ENCODE data around the gene PLD6.

PLD6 gene

DNA sequence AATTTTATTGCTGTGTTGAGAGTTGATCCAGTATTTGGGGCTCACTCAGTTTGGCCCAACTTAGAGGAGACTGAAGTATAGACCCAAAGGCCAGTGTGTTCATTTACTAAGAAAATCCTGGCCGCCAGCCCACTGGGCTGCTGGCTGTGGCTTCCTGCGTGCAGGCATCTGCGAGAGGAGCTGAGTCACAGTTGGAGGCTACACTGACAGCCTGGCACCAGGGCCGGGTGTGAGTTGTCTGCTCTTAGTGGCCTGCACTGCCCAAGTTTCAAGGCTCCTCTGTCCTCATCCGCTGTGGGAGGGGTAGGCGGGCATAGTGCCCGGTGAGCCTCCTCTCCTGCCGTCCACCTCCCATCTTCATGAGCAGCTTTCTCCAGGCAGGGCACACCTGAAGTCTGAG is 54.2 kb downstream of the PLD6 start:
- H3K4me3 ChIP-seq (ENCODE audit: low read depth, low read length) = no peak overlapping the region
- peaks cover 19% of the 10 kb centered on the region for H3K36me3 ChIP-seq
- TF ChIP-seq, protein P1, sequence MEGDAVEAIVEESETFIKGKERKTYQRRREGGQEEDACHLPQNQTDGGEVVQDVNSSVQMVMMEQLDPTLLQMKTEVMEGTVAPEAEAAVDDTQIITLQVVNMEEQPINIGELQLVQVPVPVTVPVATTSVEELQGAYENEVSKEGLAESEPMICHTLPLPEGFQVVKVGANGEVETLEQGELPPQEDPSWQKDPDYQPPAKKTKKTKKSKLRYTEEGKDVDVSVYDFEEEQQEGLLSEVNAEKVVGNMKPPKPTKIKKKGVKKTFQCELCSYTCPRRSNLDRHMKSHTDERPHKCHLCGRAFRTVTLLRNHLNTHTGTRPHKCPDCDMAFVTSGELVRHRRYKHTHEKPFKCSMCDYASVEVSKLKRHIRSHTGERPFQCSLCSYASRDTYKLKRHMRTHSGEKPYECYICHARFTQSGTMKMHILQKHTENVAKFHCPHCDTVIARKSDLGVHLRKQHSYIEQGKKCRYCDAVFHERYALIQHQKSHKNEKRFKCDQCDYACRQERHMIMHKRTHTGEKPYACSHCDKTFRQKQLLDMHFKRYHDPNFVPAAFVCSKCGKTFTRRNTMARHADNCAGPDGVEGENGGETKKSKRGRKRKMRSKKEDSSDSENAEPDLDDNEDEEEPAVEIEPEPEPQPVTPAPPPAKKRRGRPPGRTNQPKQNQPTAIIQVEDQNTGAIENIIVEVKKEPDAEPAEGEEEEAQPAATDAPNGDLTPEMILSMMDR (IDR thresholded peaks at IDR 0.05; ENCODE audit: low read depth, low read length) = no peak
- DNase-seq = no peak
- H3K27me3 ChIP-seq = no peaks in the 10 kb centered on the region
- H3K9me3 ChIP-seq = no peaks in the 10 kb centered on the region
- no peaks in the 10 kb centered on the region for H3K4me1 ChIP-seq

DNA sequence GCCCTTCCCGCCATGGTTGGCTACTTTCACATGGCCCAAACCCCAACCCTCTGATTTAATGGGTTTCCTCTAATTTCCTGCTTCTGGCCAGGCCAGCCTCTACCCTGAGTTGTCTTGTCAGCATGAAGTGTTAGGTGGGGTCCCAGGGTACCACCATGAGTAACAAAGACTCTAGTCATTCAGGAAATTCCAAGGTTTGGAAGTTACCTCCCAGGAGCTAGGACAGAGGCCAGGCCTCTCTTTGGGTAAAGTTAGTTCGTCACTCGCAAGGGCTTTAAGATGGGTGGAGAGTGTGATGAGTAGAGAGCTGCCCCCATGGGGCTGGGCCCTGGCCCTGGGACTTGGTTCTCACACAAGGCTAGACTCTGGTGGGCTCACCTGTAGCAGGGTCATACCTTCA is 54.6 kb downstream of the PLD6 start:
- Histone ChIP-seq H3K4me1 (no peaks in the 10 kb centered on the region), H3K4me3 (ENCODE audit: low read depth, low read length) (no peak overlapping the region), H3K36me3 (peaks cover 19% of the 10 kb centered on the region), H3K9me3 (no peaks in the 10 kb centered on the region), H3K27me3 (no peaks in the 10 kb centered on the region)
- no peak for DNase-seq
- TF ChIP-seq, protein P1 (IDR thresholded peaks at IDR 0.05; ENCODE audit: low read depth, low read length) = no peak

DNA sequence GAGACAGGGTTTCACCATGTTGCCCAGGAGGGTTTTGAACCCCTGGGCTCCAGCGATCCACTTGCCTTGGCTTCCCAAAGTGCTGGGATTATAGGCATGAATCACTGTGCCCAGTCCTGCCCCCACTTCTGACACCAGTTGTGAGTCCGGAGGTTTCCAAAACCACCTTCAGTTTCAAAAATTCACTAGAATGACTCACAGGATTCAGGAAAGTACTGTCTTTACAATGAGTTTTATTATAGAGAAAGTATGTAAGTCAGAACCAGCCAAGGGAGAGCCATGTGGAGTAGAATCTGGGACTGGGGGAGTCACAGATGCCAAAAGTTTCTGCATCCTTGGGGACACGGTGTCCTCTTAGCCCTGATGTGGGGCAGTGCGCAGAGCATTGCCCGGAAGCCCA is 55.1 kb downstream of the PLD6 start:
- Histone ChIP-seq H3K4me1 (no peaks in the 10 kb centered on the region), H3K4me3 (ENCODE audit: low read depth, low read length) (no peak overlapping the region), H3K27me3 (no peaks in the 10 kb centered on the region), H3K36me3 (peaks cover 21% of the 10 kb centered on the region), H3K9me3 (no peaks in the 10 kb centered on the region)
- TF ChIP-seq, protein P1 (IDR thresholded peaks at IDR 0.05; ENCODE audit: low read depth, low read length) = no peak
- no peak for DNase-seq
